Psoas muscle (tissue), 8 donors: ENCODE data around the gene TRMT44. TPM values are rescaled to one million over a fixed set of nuclear protein-coding genes. Genes with fewer than 3 reads are reported as not detected.

ENCODE experiments used
- ATAC-seq, 4 donors: fragments of 200-7000 bp; cut with Tn5 transposase; one replicate each; pipeline ENCODE4 v1.9.1; 2020; ENCODE audit warnings: moderate library complexity in 3 of 4, mild to moderate bottlenecking in 2 of 4
- DNase-seq, 2 donors: peaks; one replicate each; pipeline ENCODE4 v3.0.0-alpha.2; 2020
- H3K27ac ChIP-seq: fragments of 200-600 bp; one replicate; pipeline ENCODE4 v1.8.0; 2022
- H3K27me3 ChIP-seq, 3 donors: fragments of 200-600 bp in 1 of 3; one replicate each; pipeline versions ENCODE4 v1.6.1 to v1.8.0; 2013 to 2022; ENCODE audit warnings: low read length in 2 of 3, mild to moderate bottlenecking in 2 of 3, moderate library complexity in 1 of 3; ENCODE audit not compliant: insufficient read depth in 3 of 3
- H3K36me3 ChIP-seq, 2 donors: fragments of 200-600 bp in 1 of 2; one replicate each; pipeline versions ENCODE4 v1.6.1 to v1.8.0; 2013 to 2022; ENCODE audit warnings: low read depth in 1 of 2, mild to moderate bottlenecking in 1 of 2, moderate library complexity in 1 of 2; ENCODE audit not compliant: insufficient read depth in 1 of 2
- H3K4me1 ChIP-seq: fragments of 200-600 bp; one replicate; pipeline ENCODE4 v1.8.0; 2022
- H3K4me3 ChIP-seq: fragments of 200-600 bp; one replicate; pipeline ENCODE4 v1.8.0; 2022; ENCODE audit warnings: mild to moderate bottlenecking
- H3K9me3 ChIP-seq: fragments of 200-600 bp; one replicate; pipeline ENCODE4 v1.8.0; 2022
- WGBS, 3 donors: extraction: QIAGEN DNeasy Blood & Tissue Kit; methylation state at CpG; one replicate each; pipeline versions ENCODE4 v1.1.6 to v1.1.7; 2013; 5-methylcytosine and 5-hydroxymethylcytosine counted together
- intact Hi-C, 2 donors: fragments of 100-400 bp; cut with DNase I; formaldehyde crosslinking; loops; one replicate each; pipeline versions ENCODE4 v1.11.0 to v1.14.2; 2022
- polyA plus RNA-seq, 3 donors: library from polyadenylated mRNA; stranded (reverse); fragments of 200-250 nt; gene quantifications; one replicate each; pipeline ENCODE4 v1.2.3, GENCODE V29; 2013
- total RNA-seq, 4 donors: library from RNA; stranded (reverse); fragmentation: NEBNext Ultra II Directional in 2 of 4; extraction: Animal tissue kit (Norgen Biotek cat#: 25700) in 2 of 4; gene quantifications; one replicate each; pipeline versions ENCODE4 v1.2.1 to v1.2.4, GENCODE V29; 2021 to 2023
- TF ChIP-seq, protein P1 (sequence below): fragments of 200-600 bp; IDR thresholded peaks from one replicate; pipeline ENCODE4 v1.8.0; 2022; ENCODE audit warnings: antibody characterized with exemption
- donor health status: healthy with polysubstance abuse.
- donor health status: DM: no; HTN: no; CAD: no; lungs with moderate emphysema.
- donor health status: Bipolar disorder and iron deficiency.
- donor health status: healthy.
- donor health status: DM: yes; HTN: yes; CAD: no.
- donor health status: DM: no; HTN: no; CAD: no.
- donor health status: DM: no; HTN: no; CAD: no.
- donor health status: DM: yes; HTN: yes; CAD: no.

TRMT44 gene
- total and polyA plus RNA-seq, 7 donors = 3.4 to 9.1 (median 5.4) TPM

DNA sequence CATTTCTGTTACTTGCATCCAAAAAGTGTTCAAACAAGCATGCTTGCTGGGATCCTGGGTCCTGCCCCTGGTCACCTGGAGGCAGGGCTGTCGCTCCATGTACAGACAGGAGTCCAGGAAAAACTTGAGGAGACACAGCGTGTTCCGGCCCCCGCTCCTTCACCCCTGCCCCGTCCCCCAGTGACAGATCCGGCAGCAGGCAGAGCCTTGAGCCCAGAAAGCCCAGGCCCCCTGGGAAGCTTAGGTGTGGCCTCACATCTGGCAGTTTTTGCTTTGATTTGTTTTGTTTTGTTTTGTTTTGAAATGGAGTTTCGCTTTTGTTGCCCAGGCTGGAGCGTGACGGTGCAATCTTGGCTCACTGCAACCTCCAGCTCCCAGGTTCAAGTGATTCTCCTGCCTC, 67.0 kb downstream of the TRMT44 start:
- Histone ChIP-seq H3K9me3 (no peaks in the 10 kb centered on the region), H3K27ac (no peak overlapping the region), H3K27me3 (no peaks in the 10 kb centered on the region), H3K36me3 (no peaks in the 10 kb centered on the region), H3K4me1 (peaks cover 14% of the 10 kb centered on the region), H3K4me3 (no peak overlapping the region)
- intact Hi-C loops = no loop called here
- WGBS, 3 donors = 68 to 81% (median 68%) methylated on average over 9 of the region's 9 CpGs
- TF ChIP-seq, protein P1, sequence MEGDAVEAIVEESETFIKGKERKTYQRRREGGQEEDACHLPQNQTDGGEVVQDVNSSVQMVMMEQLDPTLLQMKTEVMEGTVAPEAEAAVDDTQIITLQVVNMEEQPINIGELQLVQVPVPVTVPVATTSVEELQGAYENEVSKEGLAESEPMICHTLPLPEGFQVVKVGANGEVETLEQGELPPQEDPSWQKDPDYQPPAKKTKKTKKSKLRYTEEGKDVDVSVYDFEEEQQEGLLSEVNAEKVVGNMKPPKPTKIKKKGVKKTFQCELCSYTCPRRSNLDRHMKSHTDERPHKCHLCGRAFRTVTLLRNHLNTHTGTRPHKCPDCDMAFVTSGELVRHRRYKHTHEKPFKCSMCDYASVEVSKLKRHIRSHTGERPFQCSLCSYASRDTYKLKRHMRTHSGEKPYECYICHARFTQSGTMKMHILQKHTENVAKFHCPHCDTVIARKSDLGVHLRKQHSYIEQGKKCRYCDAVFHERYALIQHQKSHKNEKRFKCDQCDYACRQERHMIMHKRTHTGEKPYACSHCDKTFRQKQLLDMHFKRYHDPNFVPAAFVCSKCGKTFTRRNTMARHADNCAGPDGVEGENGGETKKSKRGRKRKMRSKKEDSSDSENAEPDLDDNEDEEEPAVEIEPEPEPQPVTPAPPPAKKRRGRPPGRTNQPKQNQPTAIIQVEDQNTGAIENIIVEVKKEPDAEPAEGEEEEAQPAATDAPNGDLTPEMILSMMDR = no peak
- ATAC-seq (no peak), DNase-seq (no peak)

DNA sequence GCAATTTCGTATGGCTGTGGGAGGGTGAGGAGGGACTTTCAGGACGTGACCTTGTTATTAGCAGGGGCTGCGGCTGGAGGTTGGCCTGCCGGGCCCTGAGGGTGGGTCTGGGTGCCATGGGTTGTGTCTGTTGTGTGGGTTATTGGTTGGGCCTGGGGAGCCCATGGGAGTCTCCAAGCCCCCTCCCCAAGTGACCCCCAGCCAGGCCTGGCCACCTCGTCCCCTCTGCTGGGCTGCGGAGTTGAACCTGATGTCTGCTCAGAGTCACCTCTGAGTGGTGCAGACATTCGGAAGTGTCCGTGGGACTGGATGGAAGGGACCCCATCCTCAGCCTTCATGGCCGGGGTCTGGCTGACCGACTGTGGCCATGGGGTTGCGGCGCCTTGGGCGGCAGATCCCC, 67.7 kb downstream of the TRMT44 start:
- peaks cover 14% of the 10 kb centered on the region for H3K4me1 ChIP-seq
- H3K27me3 ChIP-seq = no peaks in the 10 kb centered on the region
- no peaks in the 10 kb centered on the region for H3K36me3 ChIP-seq
- intact Hi-C loops = no loop called here
- TF ChIP-seq, protein P1 = no peak
- WGBS, 3 donors = 85 to 95% (median 94%) methylated on average over 13 of the region's 13 CpGs
- no peak overlapping the region for H3K27ac ChIP-seq
- no peak for ATAC-seq
- H3K4me3 ChIP-seq = no peak overlapping the region
- no peaks in the 10 kb centered on the region for H3K9me3 ChIP-seq
- DNase-seq = no peak

DNA sequence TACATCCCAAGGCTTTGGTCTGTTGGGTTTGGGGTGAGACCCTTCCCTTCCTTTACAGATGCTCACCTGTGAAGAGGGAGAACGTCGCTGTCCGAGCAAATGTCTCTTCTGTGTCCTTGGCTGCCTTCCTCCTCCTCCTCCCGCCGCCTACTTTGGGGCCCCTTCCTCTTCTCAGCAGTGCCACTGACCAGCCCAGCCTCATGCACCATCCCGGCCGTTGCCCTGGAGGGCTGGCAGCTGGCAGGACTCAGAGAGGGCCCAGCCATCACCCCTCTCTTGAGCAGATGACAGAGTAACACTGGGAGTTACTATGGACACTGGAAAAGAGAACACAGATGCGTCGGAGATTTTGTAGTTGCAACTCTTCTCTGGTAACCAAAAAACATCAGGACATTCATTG, 68.2 kb downstream of the TRMT44 start:
- DNase-seq (no peak), ATAC-seq (no peak)
- no peaks in the 10 kb centered on the region for H3K27me3 ChIP-seq
- no peak overlapping the region for H3K4me3 ChIP-seq
- TF ChIP-seq, protein P1 = no peak
- H3K27ac ChIP-seq = no peak overlapping the region
- no peaks in the 10 kb centered on the region for H3K9me3 ChIP-seq
- H3K4me1 ChIP-seq = peaks cover 14% of the 10 kb centered on the region
- 59 to 71% (median 69%) methylated on average over 9 of the region's 9 CpGs for WGBS, 3 donors
- H3K36me3 ChIP-seq = no peaks in the 10 kb centered on the region
- intact Hi-C loops = no loop called here

DNA sequence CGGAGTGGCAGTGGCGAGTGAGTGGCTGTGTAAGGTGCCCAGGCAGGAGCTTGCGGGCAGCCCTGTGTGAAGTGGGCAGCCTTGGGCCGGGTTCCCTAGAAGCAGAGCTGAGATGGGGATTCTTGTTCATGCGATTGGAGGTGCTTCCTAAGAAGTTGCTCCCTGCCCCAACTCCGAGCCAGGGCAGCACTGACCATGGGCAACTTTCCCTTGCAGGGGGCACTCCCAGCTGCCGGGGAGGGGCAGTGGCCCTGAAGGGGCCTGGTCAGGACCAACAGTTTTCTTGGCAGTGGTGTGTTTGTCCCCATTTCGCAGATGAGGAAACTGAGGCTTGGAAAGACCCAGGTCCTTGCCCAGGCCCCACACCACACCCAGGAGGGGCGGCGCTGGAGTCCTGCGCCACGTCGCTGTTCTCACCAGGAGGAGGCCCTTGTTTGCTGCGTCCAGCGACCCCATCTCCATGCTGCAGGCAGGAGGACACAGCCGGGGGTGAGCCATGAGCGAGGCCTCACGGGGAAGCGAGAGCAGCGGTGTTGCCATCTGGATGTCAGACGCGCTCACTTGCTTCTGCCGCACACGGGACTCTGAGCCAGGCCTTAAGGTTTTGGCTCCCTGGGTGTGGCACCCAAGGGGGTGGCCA, 68.9 kb downstream of the TRMT44 start:
- H3K27ac ChIP-seq = no peak overlapping the region
- H3K36me3 ChIP-seq = no peaks in the 10 kb centered on the region
- no peaks in the 10 kb centered on the region for H3K27me3 ChIP-seq
- no peaks in the 10 kb centered on the region for H3K9me3 ChIP-seq
- H3K4me3 ChIP-seq = no peak overlapping the region
- no peak for ATAC-seq
- DNase-seq = no peak
- TF ChIP-seq, protein P1 = no peak
- 89 to 91% (median 90%) methylated on average over 24 of the region's 24 CpGs for WGBS, 3 donors
- H3K4me1 ChIP-seq = peaks cover 14% of the 10 kb centered on the region
- intact Hi-C loops = no loop called here

DNA sequence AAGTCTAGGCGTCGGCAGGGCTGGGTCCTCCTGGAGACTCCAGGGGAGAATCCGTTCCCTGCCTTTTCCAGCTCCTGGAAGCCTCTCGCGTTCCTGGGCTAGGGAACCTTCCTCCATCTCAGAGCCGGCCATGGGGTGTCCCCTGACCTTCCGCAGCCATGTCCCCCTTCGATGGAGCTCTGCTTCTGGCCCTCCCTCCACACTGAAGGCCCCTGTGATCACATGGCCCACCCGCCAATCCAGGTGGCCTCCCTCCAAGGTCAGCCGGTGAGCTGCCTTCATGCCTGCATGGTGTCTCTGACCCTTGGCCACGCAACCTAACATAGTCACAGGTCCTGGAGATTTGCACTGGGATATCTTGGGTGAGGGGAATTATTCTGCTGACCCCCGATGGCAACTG, 69.6 kb downstream of the TRMT44 start:
- intact Hi-C loops = no loop called here
- Histone ChIP-seq H3K36me3 (no peaks in the 10 kb centered on the region), H3K4me3 (no peak overlapping the region), H3K4me1 (peaks cover 14% of the 10 kb centered on the region), H3K27ac (no peak overlapping the region), H3K9me3 (no peaks in the 10 kb centered on the region), H3K27me3 (peaks cover 0 to under 1% (median 0%) of the 10 kb centered on the region in 3 donors)
- WGBS, 3 donors = 92 to 96% (median 94%) methylated on average over 11 to 12 of the region's 12 CpGs
- DNase-seq = no peak
- ATAC-seq = no peak
- TF ChIP-seq, protein P1 = no peak
